Kidney epithelial cell (primary cell): ENCODE data around the gene RAP1B. TPM values are rescaled to one million over a fixed set of nuclear protein-coding genes. Genes with fewer than 3 reads are reported as not detected.

ENCODE experiments used
- DNase-seq: peaks from one replicate; pipeline ENCODE4 v3.0.0-alpha.2; 2010; ENCODE audit warnings: low read depth
- H3K27me3 ChIP-seq: 2 replicates; pipeline ENCODE4 v1.6.0; 2011; ENCODE audit warnings: low read length; ENCODE audit not compliant: control insufficient read depth, insufficient read depth
- H3K36me3 ChIP-seq: 2 replicates; pipeline ENCODE4 v1.5.1; 2011; ENCODE audit warnings: low read length; ENCODE audit not compliant: control insufficient read depth, insufficient read depth
- H3K4me3 ChIP-seq: 2 replicates; pipeline ENCODE4 v1.5.1; 2011; ENCODE audit warnings: low read depth, mild to moderate bottlenecking, control low read depth, low read length
- CTCF ChIP-seq: IDR thresholded peaks from 2 replicates; pipeline ENCODE4 v1.5.1; 2011; ENCODE audit warnings: mild to moderate bottlenecking, moderate library complexity, low read length, control low read depth, inconsistent platforms; ENCODE audit not compliant: insufficient read depth, poor library complexity, severe bottlenecking
- total RNA-seq: library from RNA; depleted of rRNA; stranded (reverse); fragments of >200 nt; gene quantifications from 2 replicates; pipeline ENCODE4 v1.2.3, GENCODE V29; 2015

Gene RAP1B
- total RNA-seq, 1 donor from 2014 or later = 194 TPM

GRCh38 chr12:68617160-68617926, 6.6 kb downstream of the RAP1B start:
- TF ChIP-seq CTCF = no peak
- DNase-seq = no peak

GRCh38 chr12:68619541-68619940, 8.8 kb downstream of the RAP1B start:
- H3K36me3 ChIP-seq = no peaks in the 10 kb centered on the region
- no peak for TF ChIP-seq CTCF
- DNase-seq = no peak
- no peak overlapping the region for H3K4me3 ChIP-seq
- H3K27me3 ChIP-seq = no peaks in the 10 kb centered on the region

More at GRCh38 chr12:68617160-68617926, 6.6 kb downstream of the RAP1B start:
- Histone ChIP-seq H3K27me3 (no peaks in the 10 kb centered on the region), H3K4me3 (no peak overlapping the region), H3K36me3 (no peaks in the 10 kb centered on the region)

GRCh38 chr12:68620519-68621471, 10.1 kb downstream of the RAP1B start:
- no peak for DNase-seq
- no peaks in the 10 kb centered on the region for H3K36me3 ChIP-seq
- H3K4me3 ChIP-seq = no peak overlapping the region
- H3K27me3 ChIP-seq = no peaks in the 10 kb centered on the region
- no peak for TF ChIP-seq CTCF

GRCh38 chr12:68621472-68622081, 10.9 kb downstream of the RAP1B start:
- no peaks in the 10 kb centered on the region for H3K36me3 ChIP-seq
- no peaks in the 10 kb centered on the region for H3K27me3 ChIP-seq
- DNase-seq = no peak
- H3K4me3 ChIP-seq = no peak overlapping the region
- TF ChIP-seq CTCF = no peak

GRCh38 chr12:68622250-68622649, 11.6 kb downstream of the RAP1B start:
- Histone ChIP-seq H3K4me3 (no peak overlapping the region), H3K27me3 (no peaks in the 10 kb centered on the region), H3K36me3 (no peaks in the 10 kb centered on the region)
- TF ChIP-seq CTCF = no peak
- DNase-seq = no peak
